Activated T-helper 2 cell treated with anti-CD3 and anti-CD28 coated beads, Interferon-gamma antibody, Interleukin-2, Interleukin-4, amounts not matched to agents 10 μg/mL and 5 μg/mL and 100 μg/mL, durations not matched to agents 14 hours and 24 hours and 36 hours (primary cell): Measurements from ENCODE around the gene SEC14L2. TPM values are rescaled to one million over a fixed set of nuclear protein-coding genes. Genes with fewer than 3 reads are reported as not detected.

Experiments used
- DNase-seq: peaks from one replicate; pipeline ENCODE4 v3.0.0; 2021; ENCODE audit warnings: low spot score
- H3K27ac Mint-ChIP-seq: one replicate; pipeline ENCODE4 v1.8.0; 2021; ENCODE audit warnings: mixed read lengths
- H3K27me3 Mint-ChIP-seq: one replicate; pipeline ENCODE4 v1.8.0; 2021; ENCODE audit warnings: low read depth, mixed read lengths
- H3K36me3 Mint-ChIP-seq: one replicate; pipeline ENCODE4 v1.8.0; 2021; ENCODE audit warnings: low read depth, mixed read lengths
- H3K4me1 Mint-ChIP-seq: one replicate; pipeline ENCODE4 v1.8.0; 2021; ENCODE audit warnings: low read depth, mixed read lengths
- H3K4me3 Mint-ChIP-seq: one replicate; pipeline ENCODE4 v1.8.0; 2021; ENCODE audit warnings: low read depth, mild to moderate bottlenecking, moderate library complexity, mixed read lengths
- H3K9me3 Mint-ChIP-seq: one replicate; pipeline ENCODE4 v1.8.0; 2021; ENCODE audit warnings: mixed read lengths
- intact Hi-C: fragments of 100-400 bp; cut with micrococcal nuclease; formaldehyde crosslinking; loops from one replicate; pipeline ENCODE4 v1.15.1; 2023
- total RNA-seq: library from RNA; stranded (reverse); gene quantifications from 2 replicates; pipeline ENCODE4 v1.2.3, GENCODE V29; 2022

The SEC14L2 gene
- total RNA-seq, 1 donor from 2014 or later = 36.2 TPM

GRCh38 chr22:30427871-30428270 lies 31.1 kb downstream of the SEC14L2 start:
- H3K36me3 Mint-ChIP-seq = peaks cover 41% of the 10 kb centered on the region
- H3K27ac Mint-ChIP-seq = no peak overlapping the region
- H3K4me3 Mint-ChIP-seq = no peak overlapping the region
- peaks cover 29% of the 10 kb centered on the region for H3K4me1 Mint-ChIP-seq
- no peak for DNase-seq
- H3K9me3 Mint-ChIP-seq = no peaks in the 10 kb centered on the region
- H3K27me3 Mint-ChIP-seq = no peaks in the 10 kb centered on the region
- intact Hi-C loops = loop anchor here (2.0 to 10.0 kb wide), 4 partner anchors 71 to 867 kb away; partner anchors contain the start of genes ASCC2, CCDC157, PIK3IP1 and SF3A1

GRCh38 chr22:30429887-30430286 lies 33.1 kb downstream of the SEC14L2 start:
- Mint-ChIP-seq H3K4me3 (no peak overlapping the region), H3K27ac (no peak overlapping the region), H3K27me3 (no peaks in the 10 kb centered on the region), H3K9me3 (peaks cover 10% of the 10 kb centered on the region), H3K36me3 (peaks cover 39% of the 10 kb centered on the region), H3K4me1 (peaks cover 30% of the 10 kb centered on the region)
- intact Hi-C loops = loop anchor here (10.0 kb wide), 3 partner anchors 325 to 865 kb away; partner anchors contain the start of genes ASCC2 and PIK3IP1
- DNase-seq = no peak

DNA sequence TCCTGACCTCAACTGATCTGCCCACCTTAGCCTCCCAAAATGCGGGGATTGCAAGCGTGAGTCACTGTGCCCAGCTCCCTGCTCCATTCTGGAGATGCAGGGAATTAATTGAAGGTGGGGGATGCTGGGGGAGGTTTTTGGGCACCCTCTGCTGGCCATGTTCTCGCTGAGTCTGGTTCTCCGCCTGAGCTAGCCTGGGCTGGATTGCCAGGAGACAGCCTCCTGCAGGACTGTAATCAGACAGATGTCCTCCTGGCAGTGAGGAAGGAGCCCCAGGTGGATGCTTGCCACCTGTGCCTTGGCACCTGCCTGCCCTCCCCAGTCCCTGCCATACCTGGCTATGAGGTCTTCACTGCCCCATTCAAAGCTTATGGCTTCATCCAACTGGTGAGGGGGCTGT lies 34.1 kb downstream of the SEC14L2 start:
- Mint-ChIP-seq H3K27ac (no peak overlapping the region), H3K4me3 (no peak overlapping the region), H3K27me3 (no peaks in the 10 kb centered on the region), H3K4me1 (peaks cover 33% of the 10 kb centered on the region), H3K9me3 (peaks cover 18% of the 10 kb centered on the region), H3K36me3 (peaks cover 45% of the 10 kb centered on the region)
- DNase-seq = no peak
- intact Hi-C loops = no loop called here

GRCh38 chr22:30432096-30432495 lies 35.3 kb downstream of the SEC14L2 start:
- H3K4me3 Mint-ChIP-seq = no peak overlapping the region
- intact Hi-C loops = no loop called here
- H3K9me3 Mint-ChIP-seq = peaks cover 24% of the 10 kb centered on the region
- H3K36me3 Mint-ChIP-seq = peaks cover 43% of the 10 kb centered on the region
- peaks cover 2% of the 10 kb centered on the region for H3K27me3 Mint-ChIP-seq
- H3K27ac Mint-ChIP-seq = no peak overlapping the region
- DNase-seq = no peak
- peaks cover 26% of the 10 kb centered on the region for H3K4me1 Mint-ChIP-seq

DNA sequence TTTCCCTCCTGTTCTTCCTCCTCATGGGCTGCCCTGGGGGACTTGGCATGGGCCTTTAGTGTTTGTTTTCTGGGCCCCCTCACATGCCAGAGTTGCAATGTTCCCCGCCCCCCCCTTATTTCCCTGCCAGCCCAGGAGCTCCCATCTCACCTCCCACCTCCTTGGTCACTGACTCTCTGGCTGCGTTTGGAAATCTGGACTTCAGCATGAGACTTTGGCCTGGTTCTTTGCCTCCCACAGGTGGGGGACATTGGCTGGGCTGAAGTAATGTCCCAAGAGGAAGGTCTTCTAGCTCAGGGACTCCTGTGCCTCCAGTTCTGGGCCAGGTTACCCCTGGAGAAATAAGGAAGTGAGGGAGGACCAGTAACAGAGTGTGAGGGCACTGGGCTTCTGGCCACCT lies 35.7 kb downstream of the SEC14L2 start:
- Mint-ChIP-seq H3K4me1 (peaks cover 22% of the 10 kb centered on the region), H3K4me3 (no peak overlapping the region), H3K27me3 (peaks cover 3% of the 10 kb centered on the region), H3K27ac (no peak overlapping the region), H3K9me3 (peaks cover 26% of the 10 kb centered on the region), H3K36me3 (peaks cover 40% of the 10 kb centered on the region)
- intact Hi-C loops = no loop called here
- DNase-seq = no peak

DNA sequence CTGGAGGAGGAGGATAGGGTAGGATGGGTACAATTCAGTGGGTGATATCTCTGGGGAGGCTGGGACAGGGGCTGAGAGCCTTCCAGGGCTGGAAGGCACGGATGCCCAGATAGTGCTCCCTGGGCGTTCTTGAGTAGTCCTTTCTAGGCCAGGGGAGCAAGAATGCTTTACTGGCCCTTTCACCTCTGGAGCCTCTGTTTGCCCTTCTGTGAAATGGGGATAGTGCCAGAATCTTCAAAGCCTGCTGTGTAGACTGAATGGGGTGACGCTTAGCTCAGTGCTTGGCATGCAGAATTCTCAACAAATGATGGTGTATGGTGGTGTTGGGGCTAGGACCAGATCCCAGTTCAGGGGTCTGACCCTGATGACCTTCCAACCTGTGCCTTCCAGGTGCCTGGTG lies 36.4 kb downstream of the SEC14L2 start:
- no peak for DNase-seq
- H3K27me3 Mint-ChIP-seq = peaks cover 3% of the 10 kb centered on the region
- peaks cover 20% of the 10 kb centered on the region for H3K4me1 Mint-ChIP-seq
- H3K9me3 Mint-ChIP-seq = peaks cover 26% of the 10 kb centered on the region
- peaks cover 35% of the 10 kb centered on the region for H3K36me3 Mint-ChIP-seq
- H3K4me3 Mint-ChIP-seq = no peak overlapping the region
- intact Hi-C loops = no loop called here
- no peak overlapping the region for H3K27ac Mint-ChIP-seq

DNA sequence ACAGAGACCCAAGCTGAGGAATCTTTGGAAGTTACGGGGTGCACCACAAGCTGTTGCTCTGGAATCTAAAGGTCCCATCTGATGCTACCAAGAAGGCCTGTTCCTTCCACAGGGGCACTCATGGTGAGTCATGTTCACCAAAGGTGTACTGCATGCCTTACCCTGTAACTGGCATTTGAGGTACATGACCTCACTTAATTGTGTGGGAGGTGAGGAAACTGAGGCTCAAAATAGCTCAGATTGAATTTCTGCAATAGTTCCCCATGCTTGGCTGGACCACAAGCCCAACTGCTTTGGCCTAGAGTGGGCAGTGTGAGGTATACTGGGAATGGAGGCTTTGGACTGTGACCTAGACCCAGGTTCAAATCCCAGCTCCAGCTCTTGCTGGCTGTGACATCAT lies 37.0 kb downstream of the SEC14L2 start:
- H3K9me3 Mint-ChIP-seq = peaks cover 26% of the 10 kb centered on the region
- intact Hi-C loops = no loop called here
- no peak overlapping the region for H3K27ac Mint-ChIP-seq
- no peak for DNase-seq
- no peak overlapping the region for H3K4me3 Mint-ChIP-seq
- H3K4me1 Mint-ChIP-seq = peaks cover 20% of the 10 kb centered on the region
- peaks cover 7% of the 10 kb centered on the region for H3K27me3 Mint-ChIP-seq
- H3K36me3 Mint-ChIP-seq = peaks cover 30% of the 10 kb centered on the region

DNA sequence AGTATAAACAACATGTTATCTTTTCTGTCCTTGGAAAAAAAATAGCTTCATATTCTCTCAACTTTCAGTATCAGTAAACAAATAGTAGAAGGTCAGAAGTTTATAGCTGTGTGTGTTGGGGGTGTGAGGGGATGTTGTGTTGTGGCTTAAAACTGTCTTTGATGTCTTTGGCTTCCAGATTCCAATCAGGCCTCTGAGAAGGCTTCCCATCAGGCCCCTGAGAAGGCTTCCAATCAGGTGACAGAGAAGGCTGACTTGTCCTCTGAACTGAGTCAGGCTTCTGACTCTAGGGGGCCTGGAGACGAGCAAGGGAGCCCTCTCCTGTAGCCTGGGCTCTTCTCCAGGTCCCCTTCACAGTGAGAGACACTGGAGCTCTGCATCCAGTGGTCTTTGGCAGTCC lies 38.0 kb downstream of the SEC14L2 start:
- Mint-ChIP-seq H3K27ac (peak overlapping the region; percentile 95), H3K36me3 (peaks cover 24% of the 10 kb centered on the region), H3K9me3 (peaks cover 26% of the 10 kb centered on the region), H3K4me3 (peak overlapping the region; percentile 76), H3K4me1 (peaks cover 20% of the 10 kb centered on the region), H3K27me3 (peaks cover 7% of the 10 kb centered on the region)
- intact Hi-C loops = loop anchor here (1.0 kb wide), 1 partner anchor 11 kb away; no protein-coding TSS in a partner anchor
- no peak for DNase-seq

- Mint-ChIP-seq H3K27me3 (peaks cover 12% of the 10 kb centered on the region), H3K4me1 (peaks cover 20% of the 10 kb centered on the region), H3K4me3 (peak overlapping the region; percentile 76), H3K27ac (peak overlapping the region; percentile 95), H3K9me3 (peaks cover 26% of the 10 kb centered on the region), H3K36me3 (peaks cover 19% of the 10 kb centered on the region)
- intact Hi-C loops = loop anchor here (1.0 kb wide), 1 partner anchor 11 kb away; no protein-coding TSS in a partner anchor
- peak; percentile 71 for DNase-seq
Measured at GRCh38 chr22:30435674-30436126, 38.9 kb downstream of the SEC14L2 start.

GRCh38 chr22:30436196-30436595 lies 39.4 kb downstream of the SEC14L2 start:
- Mint-ChIP-seq H3K9me3 (peaks cover 26% of the 10 kb centered on the region), H3K4me1 (peaks cover 23% of the 10 kb centered on the region), H3K4me3 (peak overlapping the region; percentile 76), H3K27me3 (peaks cover 16% of the 10 kb centered on the region), H3K27ac (peak overlapping the region; percentile 95), H3K36me3 (peaks cover 19% of the 10 kb centered on the region)
- no peak for DNase-seq
- intact Hi-C loops = no loop called here

DNA sequence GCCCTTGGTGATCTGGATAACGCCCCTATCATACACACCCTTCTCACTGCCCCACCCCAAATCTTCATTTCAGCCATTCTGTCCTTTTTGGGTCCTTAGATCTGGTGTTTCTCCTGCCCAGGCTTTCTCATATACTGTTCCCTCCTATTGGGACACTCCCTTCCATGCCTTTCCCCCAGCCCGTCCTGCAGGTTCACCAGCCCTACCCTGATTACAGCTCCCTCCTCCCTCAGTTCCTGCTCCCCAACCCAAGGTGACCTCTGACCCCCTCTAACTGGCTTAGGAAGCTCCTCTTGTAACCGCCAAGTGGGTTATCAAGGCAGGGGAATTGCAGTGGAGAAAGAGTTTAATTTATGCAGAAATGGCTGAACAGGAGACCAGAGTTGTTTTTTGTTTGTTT lies 41.7 kb downstream of the SEC14L2 start:
- Mint-ChIP-seq H3K27me3 (peaks cover 18% of the 10 kb centered on the region), H3K9me3 (peaks cover 33% of the 10 kb centered on the region), H3K4me1 (peaks cover 34% of the 10 kb centered on the region), H3K36me3 (peaks cover 19% of the 10 kb centered on the region), H3K4me3 (no peak overlapping the region), H3K27ac (no peak overlapping the region)
- no peak for DNase-seq
- intact Hi-C loops = no loop called here

GRCh38 chr22:30439226-30439625 lies 42.4 kb downstream of the SEC14L2 start:
- Mint-ChIP-seq H3K9me3 (peaks cover 30% of the 10 kb centered on the region), H3K27ac (no peak overlapping the region), H3K36me3 (peaks cover 19% of the 10 kb centered on the region), H3K4me3 (no peak overlapping the region), H3K27me3 (peaks cover 18% of the 10 kb centered on the region), H3K4me1 (peaks cover 32% of the 10 kb centered on the region)
- intact Hi-C loops = no loop called here
- DNase-seq = no peak

- H3K27me3 Mint-ChIP-seq = peaks cover 18% of the 10 kb centered on the region
- peaks cover 24% of the 10 kb centered on the region for H3K9me3 Mint-ChIP-seq
- peaks cover 15% of the 10 kb centered on the region for H3K36me3 Mint-ChIP-seq
- intact Hi-C loops = no loop called here
- H3K27ac Mint-ChIP-seq = no peak overlapping the region
- peaks cover 30% of the 10 kb centered on the region for H3K4me1 Mint-ChIP-seq
- no peak for DNase-seq
- no peak overlapping the region for H3K4me3 Mint-ChIP-seq
Measured at GRCh38 chr22:30439836-30440235, 43.0 kb downstream of the SEC14L2 start.

GRCh38 chr22:30441088-30441487 lies 44.3 kb downstream of the SEC14L2 start:
- no peak for DNase-seq
- peaks cover 5% of the 10 kb centered on the region for H3K36me3 Mint-ChIP-seq
- peaks cover 26% of the 10 kb centered on the region for H3K4me1 Mint-ChIP-seq
- H3K27ac Mint-ChIP-seq = peak overlapping the region; percentile 4
- intact Hi-C loops = no loop called here
- no peak overlapping the region for H3K4me3 Mint-ChIP-seq
- peaks cover 21% of the 10 kb centered on the region for H3K27me3 Mint-ChIP-seq
- H3K9me3 Mint-ChIP-seq = peaks cover 14% of the 10 kb centered on the region
